Endothelial cell of umbilical vein (primary cell): ENCODE results near the gene PARS2.

ENCODE experiments used
- CTCF ChIP-seq, 2 donors: IDR thresholded peaks; 1 replicate in 1 of 2; 2 replicates in 1 of 2; pipeline ENCODE4 v1.5.1; 2011; ENCODE audit warnings: low read length in 2 of 2, mild to moderate bottlenecking in 2 of 2, moderate library complexity in 2 of 2, control low read depth in 1 of 2, inconsistent platforms in 1 of 2, low read depth in 1 of 2; ENCODE audit not compliant: insufficient read depth in 1 of 2; ENCODE audit errors: extremely low read depth in 1 of 2
- POLR2A ChIP-seq: IDR thresholded peaks from 2 replicates; pipeline ENCODE4 v1.6.1; 2012; ENCODE audit warnings: low read depth, mild to moderate bottlenecking, control low read depth, low read length

GRCh38 chr1:54708385-54708784, 55.9 kb downstream of the PARS2 start:
- TF ChIP-seq CTCF (IDR thresholded peaks at IDR 0.05; ENCODE audit: extremely low read depth in 1 of 2, insufficient read depth in 1 of 2, low read depth in 1 of 2, low read length in 2 of 2) (no peak), POLR2A (no peak)
